ENCODE measurements around the gene SNAI3. TPM values are rescaled to one million over a fixed set of nuclear protein-coding genes. Genes with fewer than 3 reads are reported as not detected.

SNAI3 gene
- total RNA-seq: under 1 TPM in 2 of 4 donors, not detected in 2; 0.14 to 0.43 TPM

DNA sequence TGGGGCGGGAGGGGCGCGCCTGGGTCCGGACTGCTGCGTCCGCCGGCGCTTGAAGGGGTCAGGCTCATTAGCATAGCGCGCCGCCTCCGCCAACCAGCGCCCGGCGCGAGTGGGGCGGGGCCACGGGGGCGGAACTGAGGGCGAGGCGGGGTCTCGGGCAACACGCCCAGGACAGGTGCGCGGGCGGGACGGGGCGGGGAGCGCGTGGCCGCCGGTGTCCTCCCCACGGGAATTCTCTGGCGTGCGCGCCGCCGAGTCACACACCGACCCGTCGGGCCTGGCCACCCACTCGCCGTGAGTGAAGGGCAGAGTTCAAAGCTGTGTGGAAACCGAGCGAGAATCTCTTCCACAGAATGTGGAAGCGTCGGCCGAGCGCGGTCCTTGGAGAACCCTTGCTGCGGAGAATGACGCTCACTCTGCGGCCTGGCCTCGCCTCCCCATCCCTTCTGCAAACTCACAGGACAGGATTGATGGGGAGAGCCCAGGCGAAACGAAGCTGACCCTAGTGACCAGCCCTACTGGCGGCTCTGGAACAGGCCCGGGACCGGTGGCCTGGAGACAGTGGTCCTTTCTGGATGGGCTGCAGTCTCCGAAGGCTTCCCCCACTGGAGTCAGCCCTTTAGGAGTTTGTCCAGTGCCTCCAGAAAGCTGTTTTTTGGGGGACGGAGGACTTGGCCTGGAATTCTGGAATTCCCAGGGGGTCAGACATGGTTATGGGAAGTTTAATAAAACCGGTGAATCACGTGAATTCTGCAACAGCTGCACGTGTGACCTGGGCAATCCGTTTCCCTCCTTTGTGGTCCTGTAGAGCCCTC lies at the start of gene SNAI3:
SNAI3 (minus strand) TSS at position 69 of the 815 bp plus-strand sequence. CDS start 101 bp downstream, outside the sequence.
- peaks cover 15 to 30% of the 10 kb centered on the region in 2 donors for H3K27me3 ChIP-seq
- H3K4me3 ChIP-seq: peak within 1 kb of the TSS; percentile 12 to 31

DNA sequence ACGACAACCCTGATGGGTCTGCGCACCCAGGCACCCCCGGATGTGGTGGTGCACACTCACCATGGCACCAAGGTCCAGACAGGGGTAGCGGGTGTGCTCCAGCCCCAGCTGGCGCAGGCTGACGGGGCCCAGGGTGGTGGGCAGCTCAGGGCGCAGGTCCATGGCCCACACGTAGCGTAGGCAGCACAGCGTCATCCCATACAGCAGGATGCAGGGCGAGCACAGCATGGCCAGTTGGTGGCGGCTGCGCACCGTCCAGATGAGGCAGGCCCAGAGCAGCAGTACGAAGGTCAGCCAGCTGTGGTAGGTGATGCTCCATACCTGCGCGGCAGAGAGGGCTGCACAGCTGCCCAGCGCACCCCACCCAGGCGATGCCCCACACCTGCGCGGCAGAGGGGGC lies 49.8 kb upstream of the SNAI3 start:
- TF ChIP-seq, protein P1, sequence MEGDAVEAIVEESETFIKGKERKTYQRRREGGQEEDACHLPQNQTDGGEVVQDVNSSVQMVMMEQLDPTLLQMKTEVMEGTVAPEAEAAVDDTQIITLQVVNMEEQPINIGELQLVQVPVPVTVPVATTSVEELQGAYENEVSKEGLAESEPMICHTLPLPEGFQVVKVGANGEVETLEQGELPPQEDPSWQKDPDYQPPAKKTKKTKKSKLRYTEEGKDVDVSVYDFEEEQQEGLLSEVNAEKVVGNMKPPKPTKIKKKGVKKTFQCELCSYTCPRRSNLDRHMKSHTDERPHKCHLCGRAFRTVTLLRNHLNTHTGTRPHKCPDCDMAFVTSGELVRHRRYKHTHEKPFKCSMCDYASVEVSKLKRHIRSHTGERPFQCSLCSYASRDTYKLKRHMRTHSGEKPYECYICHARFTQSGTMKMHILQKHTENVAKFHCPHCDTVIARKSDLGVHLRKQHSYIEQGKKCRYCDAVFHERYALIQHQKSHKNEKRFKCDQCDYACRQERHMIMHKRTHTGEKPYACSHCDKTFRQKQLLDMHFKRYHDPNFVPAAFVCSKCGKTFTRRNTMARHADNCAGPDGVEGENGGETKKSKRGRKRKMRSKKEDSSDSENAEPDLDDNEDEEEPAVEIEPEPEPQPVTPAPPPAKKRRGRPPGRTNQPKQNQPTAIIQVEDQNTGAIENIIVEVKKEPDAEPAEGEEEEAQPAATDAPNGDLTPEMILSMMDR (IDR thresholded peaks at IDR 0.05): no peak
- no peak for TF ChIP-seq POLR2A (IDR thresholded peaks at IDR 0.05)
- no peak for DNase-seq
- H3K9me3 ChIP-seq: no peaks in the 10 kb centered on the region
- no peaks in the 10 kb centered on the region for H3K36me3 ChIP-seq
- intact Hi-C loops (cut with DNase I; ENCODE audit: low total_unique reads): no loop called here
- H3K27me3 ChIP-seq: no peaks in the 10 kb centered on the region
- no peak overlapping the region for H3K27ac ChIP-seq
- H3K4me1 ChIP-seq: peaks cover 0 to 3% of the 10 kb centered on the region in 2 donors
- H3K4me3 ChIP-seq: no peak overlapping the region

More for the DNA sequence above, at the start of gene SNAI3:
- DNase-seq: peak in 1 of 2 donors; percentile 58
- Histone ChIP-seq H3K4me1 (peaks cover 0 to 17% of the 10 kb centered on the region in 2 donors), H3K9me3 (no peaks in the 10 kb centered on the region), H3K27ac (no peak within 1 kb of the TSS), H3K36me3 (no peaks in the 10 kb centered on the region)
- intact Hi-C loops (cut with DNase I; ENCODE audit: low total_unique reads): no loop called here
- TF ChIP-seq POLR2A (IDR thresholded peaks at IDR 0.05): no peak

DNA sequence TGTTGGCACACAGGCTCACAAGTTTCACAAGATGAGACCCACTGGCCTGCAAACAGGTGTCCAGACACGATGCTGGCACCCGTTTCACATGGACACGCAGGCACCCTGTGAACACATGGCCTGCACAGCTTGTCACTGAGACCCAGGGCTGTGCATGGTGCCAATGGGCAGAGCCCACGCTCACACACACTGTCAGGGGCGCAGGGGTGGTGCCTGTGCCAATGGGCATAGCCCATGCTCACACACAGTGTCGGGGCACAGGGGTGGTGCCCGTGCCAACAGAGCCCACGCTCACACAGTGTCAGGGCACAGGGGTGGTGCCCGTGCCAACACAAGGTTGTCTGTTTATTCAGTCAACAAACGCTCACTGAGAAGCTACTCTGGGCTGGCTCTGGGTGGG lies 49.3 kb upstream of the SNAI3 start:
- intact Hi-C loops (cut with DNase I; ENCODE audit: low total_unique reads): no loop called here
- no peak overlapping the region for H3K4me3 ChIP-seq
- TF ChIP-seq, protein P1 (IDR thresholded peaks at IDR 0.05): no peak
- no peak for TF ChIP-seq POLR2A (IDR thresholded peaks at IDR 0.05)
- DNase-seq: no peak
- H3K9me3 ChIP-seq: no peaks in the 10 kb centered on the region
- no peaks in the 10 kb centered on the region for H3K36me3 ChIP-seq
- H3K4me1 ChIP-seq: peaks cover 0 to 3% of the 10 kb centered on the region in 2 donors
- H3K27me3 ChIP-seq: no peaks in the 10 kb centered on the region
- H3K27ac ChIP-seq: no peak overlapping the region

DNA sequence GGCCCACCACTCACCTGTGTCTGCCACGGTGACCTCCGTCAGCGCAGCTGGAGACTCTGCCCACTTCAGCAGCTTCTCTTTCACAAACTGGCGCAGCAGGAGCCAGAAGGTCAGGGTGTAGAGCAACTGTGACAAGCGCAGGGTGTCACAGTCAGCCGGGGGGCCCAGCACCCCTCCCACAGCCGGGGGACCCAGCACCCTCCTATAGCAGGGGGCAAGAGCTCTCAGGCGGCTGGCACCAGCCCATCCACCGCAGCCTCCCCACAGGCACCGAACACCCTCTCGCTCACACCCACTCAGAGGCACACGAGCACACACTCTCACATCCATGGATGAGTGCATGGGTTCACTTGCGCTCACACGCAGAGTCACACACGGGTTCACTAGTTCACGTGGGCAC lies 48.8 kb upstream of the SNAI3 start:
- TF ChIP-seq, protein P1 (IDR thresholded peaks at IDR 0.05): no peak
- TF ChIP-seq POLR2A (IDR thresholded peaks at IDR 0.05): no peak
- Histone ChIP-seq H3K4me1 (peaks cover 0 to 3% of the 10 kb centered on the region in 2 donors), H3K27ac (no peak overlapping the region), H3K4me3 (no peak overlapping the region), H3K36me3 (no peaks in the 10 kb centered on the region), H3K27me3 (no peaks in the 10 kb centered on the region), H3K9me3 (no peaks in the 10 kb centered on the region)
- no peak for DNase-seq
- intact Hi-C loops (cut with DNase I; ENCODE audit: low total_unique reads): no loop called here

DNA sequence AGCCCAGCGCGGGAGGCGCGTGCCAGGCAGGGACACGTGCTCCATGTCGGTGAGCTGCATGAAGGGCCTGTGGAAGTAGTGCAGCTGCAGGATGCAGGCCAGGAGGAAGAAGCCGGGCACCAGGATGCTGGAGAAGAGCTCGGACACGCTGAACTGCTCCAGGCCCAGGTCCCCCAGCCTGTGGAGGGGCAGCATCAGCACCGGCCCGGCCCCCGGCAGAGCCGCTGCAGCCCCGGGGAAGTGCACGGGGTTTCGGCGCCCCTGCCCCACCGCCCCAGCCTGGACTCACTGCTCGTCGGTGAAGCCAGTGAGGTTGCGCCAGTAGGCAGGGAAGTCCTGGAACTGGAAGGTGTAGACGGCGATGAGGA lies 48.0 kb upstream of the SNAI3 start:
- Histone ChIP-seq H3K27ac (no peak overlapping the region), H3K4me1 (peaks cover 0 to 3% of the 10 kb centered on the region in 2 donors), H3K27me3 (no peaks in the 10 kb centered on the region), H3K9me3 (no peaks in the 10 kb centered on the region), H3K4me3 (no peak overlapping the region), H3K36me3 (no peaks in the 10 kb centered on the region)
- DNase-seq: no peak
- no peak for TF ChIP-seq POLR2A (IDR thresholded peaks at IDR 0.05)
- TF ChIP-seq, protein P1 (IDR thresholded peaks at IDR 0.05): no peak
- intact Hi-C loops (cut with DNase I; ENCODE audit: low total_unique reads): no loop called here

Measured in uterus (tissue), 4 donors.